DND-41 (cell line): ENCODE results near the gene KITLG.
"Not testable (repeated sequence)": the region's sequence is repeated elsewhere in the genome, so short reads cannot be mapped to it uniquely, and the experiment has no call there.

ENCODE experiments used
- ATAC-seq: fragments of 200-7000 bp; cut with Tn5 transposase; 3 replicates; pipeline ENCODE4 v1.9.1; 2021; ENCODE audit warnings: low read depth; ENCODE audit not compliant: insufficient read depth
- DNase-seq: peaks from one replicate; pipeline ENCODE4 v3.0.0-alpha.2; 2020
- H2AFZ ChIP-seq: 2 replicates; pipeline ENCODE4 v1.6.0; 2012; ENCODE audit warnings: low read depth, low read length
- H3K27ac ChIP-seq: 2 replicates; pipeline ENCODE4 v1.5.1; 2012; ENCODE audit warnings: low read length, inconsistent platforms
- H3K27me3 ChIP-seq: fragments of 200-600 bp; sonication (generic); 2 replicates; pipeline ENCODE4 v1.6.0; 2012; ENCODE audit warnings: low read length, mild to moderate bottlenecking, inconsistent platforms; ENCODE audit not compliant: insufficient read depth, poor library complexity
- H3K36me3 ChIP-seq: 2 replicates; pipeline ENCODE4 v1.5.1; 2012; ENCODE audit warnings: low read length, inconsistent platforms; ENCODE audit not compliant: insufficient read depth
- H3K4me1 ChIP-seq: 2 replicates; pipeline ENCODE4 v1.5.1; 2012; ENCODE audit warnings: mild to moderate bottlenecking, low read length; ENCODE audit not compliant: insufficient read depth
- H3K4me2 ChIP-seq: 2 replicates; pipeline ENCODE4 v1.6.0; 2012; ENCODE audit warnings: mild to moderate bottlenecking, moderate library complexity, low read length, inconsistent platforms; ENCODE audit not compliant: insufficient read depth
- H3K4me3 ChIP-seq, 2 experiments: fragments of 200-600 bp in 1 of 2; shearing (Covaris generic) in 1 of 2; 2 replicates each; pipeline ENCODE4 v1.5.1; 2012 to 2016; ENCODE audit warnings: inconsistent platforms in 2 of 2, low read length in 2 of 2, mild to moderate bottlenecking in 2 of 2, low read depth in 1 of 2, moderate library complexity in 1 of 2
- H3K79me2 ChIP-seq: 2 replicates; pipeline ENCODE4 v1.6.0; 2012; ENCODE audit warnings: low read length, inconsistent platforms; ENCODE audit not compliant: insufficient read depth
- H3K9ac ChIP-seq: 2 replicates; pipeline ENCODE4 v1.6.0; 2012; ENCODE audit warnings: low read depth, mild to moderate bottlenecking, inconsistent platforms, low read length, moderate library complexity
- H3K9me3 ChIP-seq: 2 replicates; pipeline ENCODE4 v1.5.1; 2012; ENCODE audit warnings: low read length, moderate library complexity, mild to moderate bottlenecking, inconsistent platforms; ENCODE audit not compliant: insufficient read depth, severe bottlenecking
- H4K20me1 ChIP-seq: 2 replicates; pipeline ENCODE4 v1.6.0; 2012; ENCODE audit warnings: low read length; ENCODE audit not compliant: insufficient read depth
- EZH2 ChIP-seq: IDR thresholded peaks from 3 replicates; pipeline ENCODE4 v1.6.1; 2012; ENCODE audit warnings: borderline replicate concordance, low read depth, mild to moderate bottlenecking, moderate library complexity, low read length, inconsistent platforms; ENCODE audit not compliant: severe bottlenecking
- TF ChIP-seq, protein P1 (sequence below): IDR thresholded peaks from 2 replicates; pipeline ENCODE4 v1.5.1; 2012; ENCODE audit warnings: borderline replicate concordance, low read length, moderate library complexity, mild to moderate bottlenecking; ENCODE audit not compliant: poor library complexity, severe bottlenecking; ENCODE audit errors: extremely low read depth

KITLG gene, protein sequence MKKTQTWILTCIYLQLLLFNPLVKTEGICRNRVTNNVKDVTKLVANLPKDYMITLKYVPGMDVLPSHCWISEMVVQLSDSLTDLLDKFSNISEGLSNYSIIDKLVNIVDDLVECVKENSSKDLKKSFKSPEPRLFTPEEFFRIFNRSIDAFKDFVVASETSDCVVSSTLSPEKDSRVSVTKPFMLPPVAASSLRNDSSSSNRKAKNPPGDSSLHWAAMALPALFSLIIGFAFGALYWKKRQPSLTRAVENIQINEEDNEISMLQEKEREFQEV

DNA sequence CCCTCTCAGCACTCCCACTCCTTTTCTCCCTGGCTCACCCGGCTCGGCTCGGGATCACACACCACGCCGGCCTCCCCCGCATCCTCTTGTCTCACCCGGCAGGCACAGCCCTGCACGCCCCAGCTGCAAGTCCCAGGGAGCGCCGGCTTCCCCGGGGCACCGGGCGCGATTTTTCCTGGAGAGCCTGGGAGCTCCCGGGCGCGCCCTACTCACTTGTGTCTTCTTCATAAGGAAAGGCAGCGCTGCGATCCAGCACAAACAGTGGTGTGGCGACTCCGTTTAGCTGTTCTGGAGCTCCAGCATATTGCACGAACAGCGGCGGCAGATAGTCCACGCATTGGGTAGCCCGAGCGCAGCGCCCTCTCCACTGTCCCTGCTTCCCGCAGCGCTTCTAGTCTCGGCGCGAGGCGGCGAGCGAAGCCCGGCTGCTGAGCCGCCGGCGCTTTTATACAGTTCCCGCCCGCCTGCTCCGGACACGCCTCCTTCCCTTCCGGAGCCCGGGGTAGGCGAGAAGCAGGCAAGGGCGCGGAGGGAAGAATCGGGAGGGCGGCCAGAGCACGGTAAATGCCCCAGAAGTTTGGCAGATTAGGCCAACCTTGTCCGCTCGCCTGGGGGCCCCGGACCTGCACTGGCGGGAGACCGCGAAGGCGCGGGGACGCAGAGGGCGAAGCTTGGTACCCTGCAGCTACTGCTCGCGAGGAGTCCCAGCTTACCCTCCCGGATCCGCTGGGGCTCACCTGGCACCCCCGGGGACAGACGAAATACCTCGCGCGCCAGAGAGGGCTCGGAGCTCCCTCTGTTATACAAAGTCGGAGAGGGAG is at the start of gene KITLG:
KITLG (minus strand) TSS at position 421 of the 821 bp plus-strand sequence; CDS start at position 228, 193 bp downstream.
- Histone ChIP-seq H3K9me3 (no peaks in the 10 kb centered on the region), H3K36me3 (no peaks in the 10 kb centered on the region), H4K20me1 (no peaks in the 10 kb centered on the region), H3K4me3 (no peak within 1 kb of the TSS), H3K4me1 (no peaks in the 10 kb centered on the region), H2AFZ (no peak within 1 kb of the TSS), H3K9ac (no peak within 1 kb of the TSS), H3K27ac (no peak within 1 kb of the TSS), H3K27me3 (no peaks in the 10 kb centered on the region), H3K4me2 (no peak within 1 kb of the TSS), H3K79me2 (no peaks in the 10 kb centered on the region)
- TF ChIP-seq, protein P1, sequence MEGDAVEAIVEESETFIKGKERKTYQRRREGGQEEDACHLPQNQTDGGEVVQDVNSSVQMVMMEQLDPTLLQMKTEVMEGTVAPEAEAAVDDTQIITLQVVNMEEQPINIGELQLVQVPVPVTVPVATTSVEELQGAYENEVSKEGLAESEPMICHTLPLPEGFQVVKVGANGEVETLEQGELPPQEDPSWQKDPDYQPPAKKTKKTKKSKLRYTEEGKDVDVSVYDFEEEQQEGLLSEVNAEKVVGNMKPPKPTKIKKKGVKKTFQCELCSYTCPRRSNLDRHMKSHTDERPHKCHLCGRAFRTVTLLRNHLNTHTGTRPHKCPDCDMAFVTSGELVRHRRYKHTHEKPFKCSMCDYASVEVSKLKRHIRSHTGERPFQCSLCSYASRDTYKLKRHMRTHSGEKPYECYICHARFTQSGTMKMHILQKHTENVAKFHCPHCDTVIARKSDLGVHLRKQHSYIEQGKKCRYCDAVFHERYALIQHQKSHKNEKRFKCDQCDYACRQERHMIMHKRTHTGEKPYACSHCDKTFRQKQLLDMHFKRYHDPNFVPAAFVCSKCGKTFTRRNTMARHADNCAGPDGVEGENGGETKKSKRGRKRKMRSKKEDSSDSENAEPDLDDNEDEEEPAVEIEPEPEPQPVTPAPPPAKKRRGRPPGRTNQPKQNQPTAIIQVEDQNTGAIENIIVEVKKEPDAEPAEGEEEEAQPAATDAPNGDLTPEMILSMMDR = no peak
- no peak for TF ChIP-seq EZH2
- no peak for DNase-seq
- ATAC-seq = no peak

DNA sequence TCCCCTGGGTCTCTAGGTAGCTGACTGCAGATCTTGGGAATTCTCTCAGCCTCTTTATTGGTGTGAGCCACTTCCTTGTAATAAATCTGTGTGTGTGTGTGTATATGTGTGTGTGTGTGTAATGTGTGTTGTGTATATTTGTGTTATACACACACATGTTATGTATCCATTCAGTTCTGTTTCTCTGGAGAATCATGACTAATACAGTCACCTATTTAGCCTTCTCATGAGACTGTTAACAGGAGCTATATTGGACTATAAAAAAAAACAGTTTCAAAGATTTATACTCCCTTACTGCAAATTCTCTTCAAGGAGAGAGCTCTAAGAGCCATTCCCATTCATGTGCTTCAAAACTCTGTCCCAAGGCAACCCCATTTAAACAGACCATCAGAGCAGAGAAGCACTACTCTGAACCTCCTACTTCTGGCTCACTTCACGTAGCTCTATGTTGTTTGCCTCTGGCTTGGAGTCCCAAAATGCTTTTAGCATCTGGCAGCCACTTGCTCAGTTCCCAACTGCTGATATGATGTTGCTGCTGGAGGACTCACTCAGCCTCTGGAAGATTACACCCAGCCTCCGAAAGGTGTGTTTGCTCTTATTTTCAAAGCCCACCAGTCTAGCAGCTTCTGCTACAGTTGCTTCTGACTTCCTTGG is 48.7 kb upstream of the KITLG start:
- Histone ChIP-seq H3K36me3 (no peaks in the 10 kb centered on the region), H3K9ac (no peak overlapping the region), H4K20me1 (no peaks in the 10 kb centered on the region), H3K9me3 (no peaks in the 10 kb centered on the region), H3K79me2 (no peaks in the 10 kb centered on the region), H3K4me3 (no peak overlapping the region), H2AFZ (no peak overlapping the region), H3K4me2 (no peak overlapping the region), H3K27ac (no peak overlapping the region), H3K4me1 (no peaks in the 10 kb centered on the region), H3K27me3 (peaks cover 15% of the 10 kb centered on the region)
- ATAC-seq (no peak), DNase-seq (no peak)
- TF ChIP-seq, protein P1 = no peak
- TF ChIP-seq EZH2 = no peak

- not testable (repeated sequence) for H3K27me3 ChIP-seq, DNase-seq, ATAC-seq, H3K36me3 ChIP-seq, H3K4me1 ChIP-seq, H3K27ac ChIP-seq, H3K9ac ChIP-seq, H3K4me2 ChIP-seq, H3K9me3 ChIP-seq, H3K4me3 ChIP-seq, H4K20me1 ChIP-seq, H3K79me2 ChIP-seq, H2AFZ ChIP-seq
These were observed 47.8 kb upstream of the KITLG start for GRCh38 chr12:88628035-88628434.

GRCh38 chr12:88627501-88627900 is 47.2 kb upstream of the KITLG start:
- H3K36me3 ChIP-seq = no peaks in the 10 kb centered on the region
- no peak overlapping the region for H3K9ac ChIP-seq
- DNase-seq = no peak
- H2AFZ ChIP-seq = no peak overlapping the region
- peaks cover 6% of the 10 kb centered on the region for H3K27me3 ChIP-seq
- H3K27ac ChIP-seq = no peak overlapping the region
- H3K4me1 ChIP-seq = no peaks in the 10 kb centered on the region
- ATAC-seq = no peak
- TF ChIP-seq EZH2 = no peak
- TF ChIP-seq, protein P1 = no peak
- no peaks in the 10 kb centered on the region for H3K9me3 ChIP-seq
- H3K4me3 ChIP-seq = no peak overlapping the region
- no peaks in the 10 kb centered on the region for H3K79me2 ChIP-seq
- H4K20me1 ChIP-seq = no peaks in the 10 kb centered on the region
- H3K4me2 ChIP-seq = no peak overlapping the region
